Measurements from ENCODE around the gene NUDT15. TPM values are rescaled to one million over a fixed set of nuclear protein-coding genes. Genes with fewer than 3 reads are reported as not detected.

Gene NUDT15
- polyA plus RNA-seq, 1 donor (not counting 4 experiments of a cell fraction or from before 2014, with no cell fraction given): 41.1 TPM

GRCh38 chr13:47999973-48000372 lies 37.6 kb upstream of the NUDT15 start:
- Histone ChIP-seq H4K20me1 (ENCODE audit: control insufficient read depth, extremely low read depth, insufficient read depth, low read length) (no peaks in the 10 kb centered on the region), H3K4me2 (ENCODE audit: control insufficient read depth, extremely low read depth, insufficient read depth, low read depth, low read length) (peak overlapping the region; percentile 99), H3K9me3 (ENCODE audit: control insufficient read depth, low read depth, low read length) (no peaks in the 10 kb centered on the region), H3K4me1 (ENCODE audit: control insufficient read depth, extremely low read depth, insufficient read depth, low read length) (peaks cover 32% of the 10 kb centered on the region), H3K27me3 (ENCODE audit: control insufficient read depth, extremely low read depth, insufficient read depth, low read length) (no peaks in the 10 kb centered on the region), H3K4me3 (ENCODE audit: control insufficient read depth in 2 of 3, extremely low read depth in 1 of 3, insufficient read depth in 2 of 3, low read depth in 1 of 3, low read length in 3 of 3) (peak overlapping the region; percentile 81 to 97 (median 95)), H3K36me3 (ENCODE audit: control insufficient read depth in 2 of 2, extremely low read depth in 1 of 2, insufficient read depth in 2 of 2, low read length in 2 of 2) (peaks cover 0 to 1% of the 10 kb centered on the region in 2 experiments), H3K9me1 (ENCODE audit: control insufficient read depth, extremely low read depth, insufficient read depth, low read length) (no peaks in the 10 kb centered on the region), H3K79me2 (ENCODE audit: control insufficient read depth, insufficient read depth, low read length) (peaks cover 47% of the 10 kb centered on the region), H3K9ac (ENCODE audit: control insufficient read depth, extremely low read depth, insufficient read depth, low read length) (peak overlapping the region; percentile 97), H2AFZ (ENCODE audit: control insufficient read depth, low read length) (no peak overlapping the region), H3K27ac (ENCODE audit: control insufficient read depth, insufficient read depth, low read length) (peak overlapping the region; percentile 98)
- TF ChIP-seq CTCF (optimal IDR thresholded peaks at IDR 0.05 in 1 of 3, IDR thresholded peaks at IDR 0.05 in 1 of 3, conservative IDR thresholded peaks at IDR 0.05 in 1 of 3; ENCODE audit: extremely low read depth in 1 of 3, insufficient read depth in 2 of 3, low read length in 3 of 3) (no peak), EZH2 (IDR thresholded peaks at IDR 0.05; ENCODE audit: low read length) (no peak)
- dilution Hi-C loops (cut with MboI; ENCODE audit: extremely low pct_ligation_motif_present, low sequenced_read_pairs): no loop called here
- DNase-seq (ENCODE audit: low read depth, low spot score) (no peak), FAIRE-seq (no peak)

GRCh38 chr13:48000559-48001113 lies 36.9 kb upstream of the NUDT15 start:
- dilution Hi-C loops (cut with MboI; ENCODE audit: extremely low pct_ligation_motif_present, low sequenced_read_pairs): no loop called here
- DNase-seq (ENCODE audit: low read depth, low spot score): no peak
- peaks cover 46% of the 10 kb centered on the region for H3K79me2 ChIP-seq (ENCODE audit: control insufficient read depth, insufficient read depth, low read length)
- peaks cover 0 to 1% of the 10 kb centered on the region in 2 experiments for H3K36me3 ChIP-seq (ENCODE audit: control insufficient read depth in 2 of 2, extremely low read depth in 1 of 2, insufficient read depth in 2 of 2, low read length in 2 of 2)
- peaks cover 35% of the 10 kb centered on the region for H3K4me1 ChIP-seq (ENCODE audit: control insufficient read depth, extremely low read depth, insufficient read depth, low read length)
- H3K9ac ChIP-seq (ENCODE audit: control insufficient read depth, extremely low read depth, insufficient read depth, low read length): peak overlapping the region; percentile 97
- peak overlapping the region; percentile 98 for H2AFZ ChIP-seq (ENCODE audit: control insufficient read depth, low read length)
- peak overlapping the region; percentile 99 for H3K4me2 ChIP-seq (ENCODE audit: control insufficient read depth, extremely low read depth, insufficient read depth, low read depth, low read length)
- H3K27me3 ChIP-seq (ENCODE audit: control insufficient read depth, extremely low read depth, insufficient read depth, low read length): no peaks in the 10 kb centered on the region
- peak overlapping the region; percentile 98 for H3K27ac ChIP-seq (ENCODE audit: control insufficient read depth, insufficient read depth, low read length)
- H3K9me3 ChIP-seq (ENCODE audit: control insufficient read depth, low read depth, low read length): no peaks in the 10 kb centered on the region
- H3K9me1 ChIP-seq (ENCODE audit: control insufficient read depth, extremely low read depth, insufficient read depth, low read length): no peaks in the 10 kb centered on the region
- peak overlapping the region; percentile 81 to 97 (median 95) for H3K4me3 ChIP-seq (ENCODE audit: control insufficient read depth in 2 of 3, extremely low read depth in 1 of 3, insufficient read depth in 2 of 3, low read depth in 1 of 3, low read length in 3 of 3)
- no peak for FAIRE-seq
- no peaks in the 10 kb centered on the region for H4K20me1 ChIP-seq (ENCODE audit: control insufficient read depth, extremely low read depth, insufficient read depth, low read length)
- TF ChIP-seq CTCF (optimal IDR thresholded peaks at IDR 0.05 in 1 of 3, IDR thresholded peaks at IDR 0.05 in 1 of 3, conservative IDR thresholded peaks at IDR 0.05 in 1 of 3; ENCODE audit: extremely low read depth in 1 of 3, insufficient read depth in 2 of 3, low read length in 3 of 3) (no peak), EZH2 (IDR thresholded peaks at IDR 0.05; ENCODE audit: low read length) (no peak)

Measured in keratinocyte (primary cell).